H1 (cell line): ENCODE results near the gene ITGB4. TPM values are rescaled to one million over a fixed set of nuclear protein-coding genes. Genes with fewer than 3 reads are reported as not detected.

Experiments used
- CHD1 ChIP-seq: IDR thresholded peaks from 2 replicates; pipeline ENCODE4 v1.6.1; 2012; ENCODE audit warnings: low read depth, low read length, improper control_type of control experiment
- HDAC6 ChIP-seq: IDR thresholded peaks from one replicate; pipeline ENCODE4 v1.7.1; 2012; ENCODE audit warnings: low read depth, mild to moderate bottlenecking, inconsistent platforms, low read length, moderate library complexity
- PHF8 ChIP-seq: fragments of 200-600 bp; sonication (generic); conservative IDR thresholded peaks from 2 replicates; pipeline ENCODE4 v1.7.1; 2012; ENCODE audit warnings: low read depth, mild to moderate bottlenecking, inconsistent platforms, low read length, moderate library complexity
- SP2 ChIP-seq: IDR thresholded peaks from 2 replicates; pipeline ENCODE4 v1.6.1; 2012; ENCODE audit warnings: mild to moderate bottlenecking, low read length, inconsistent platforms
- polyA plus RNA-seq, 7 experiments: library from polyadenylated mRNA; depleted of rRNA in 3 of 7; stranded (reverse) in 5 of 7; unstranded in 2 of 7; fragments of >200 nt in 5 of 7; fragments of 200-250 nt in 2 of 7; gene quantifications; 1 replicate in 5 of 7; 2 replicates in 1 of 7; 4 replicates in 1 of 7; pipeline versions ENCODE4 v1.2.1 to v1.2.3, GENCODE V29; 2011 to 2013; ENCODE audit warnings: missing spikeins in 2 of 7, mixed read lengths in 2 of 7
- total RNA-seq: library from RNA; stranded (reverse); fragmentation: NEBNext Ultra II Directional; extraction: Animal tissue kit (Norgen Biotek cat#: 25700); gene quantifications from 2 replicates; pipeline ENCODE4 v1.2.1, GENCODE V29; 2021

Gene ITGB4
- total and polyA plus RNA-seq, 2 of the 8 experiments (the other 6 are each of a cell fraction or from before 2014, with no cell fraction given): 5.2 to 5.6 TPM

DNA sequence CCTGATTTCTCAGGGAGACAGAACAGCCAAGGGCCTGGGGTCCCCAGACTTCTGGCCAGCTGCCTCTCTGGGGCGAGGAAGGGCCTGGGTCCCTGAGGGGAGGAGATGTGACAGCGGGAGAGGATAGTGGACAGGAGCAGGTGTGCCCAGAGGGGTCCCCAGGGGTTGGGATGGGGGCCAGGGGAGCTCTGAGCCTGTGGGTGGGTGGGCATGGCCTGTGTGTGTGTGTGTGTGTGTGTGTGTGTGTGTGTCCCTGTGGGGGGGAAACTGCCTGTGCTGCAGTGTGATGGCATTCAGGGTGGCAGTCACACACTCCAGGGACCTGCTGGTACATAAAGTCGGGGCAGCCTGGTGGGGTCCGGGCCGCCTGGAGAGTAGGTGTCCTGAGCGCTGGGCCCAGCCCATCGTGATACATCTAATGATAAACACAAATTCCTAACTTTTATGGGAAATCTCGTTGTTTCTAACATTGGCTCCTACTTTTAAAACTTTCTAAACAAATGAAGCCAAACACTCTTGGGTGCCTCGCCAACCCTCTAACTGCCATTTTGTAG lies 1.4 kb downstream of the ITGB4 start (continued):
- TF ChIP-seq PHF8 (no peak), HDAC6 (no peak), SP2 (no peak), CHD1 (no peak)
